ENCODE results near the gene FMNL1. TPM values are rescaled to one million over a fixed set of nuclear protein-coding genes. Genes with fewer than 3 reads are reported as not detected.

FMNL1 gene
- total RNA-seq, 2 experiments from 2014 or later = 465 to 477 TPM

GRCh38 chr17:45291171-45291805 is 69.6 kb downstream of the FMNL1 start:
- Mint-ChIP-seq H3K27ac (peak overlapping the region; percentile 59), H3K27me3 (no peaks in the 10 kb centered on the region), H3K4me1 (peaks cover 54% of the 10 kb centered on the region), H3K9me3 (no peaks in the 10 kb centered on the region), H3K4me3 (no peak overlapping the region), H3K36me3 (ENCODE audit: low read depth) (peaks cover 54% of the 10 kb centered on the region)
- no peak for DNase-seq
- ChIA-PET CTCF (interaction anchor here (1.2 to 1.5 kb wide), 4 partner anchors 11 to 93 kb away, joined by 3 to 11 read pairs (median 4); no protein-coding TSS in a partner anchor), POLR2A (interaction anchor here (5.9 kb wide), 1 partner anchor 25 kb away, joined by 45 read pairs; the partner anchor contains the start of gene MAP3K14)

- ChIA-PET CTCF (interaction anchor here (1.1 to 1.5 kb wide), 4 partner anchors 16 to 157 kb away, joined by 4 to 5 read pairs (median 4); partner anchors contain the start of gene ACBD4), POLR2A (interaction anchor here (2.8 to 5.9 kb wide), 3 partner anchors 12 to 23 kb away, joined by 16 to 45 read pairs (median 28); partner anchors contain the start of gene MAP3K14)
- H3K4me1 Mint-ChIP-seq = peaks cover 69% of the 10 kb centered on the region
- peak overlapping the region; percentile 63 for H3K27ac Mint-ChIP-seq
- DNase-seq = no peak
- no peaks in the 10 kb centered on the region for H3K27me3 Mint-ChIP-seq
- H3K36me3 Mint-ChIP-seq (ENCODE audit: low read depth) = peaks cover 55% of the 10 kb centered on the region
- H3K9me3 Mint-ChIP-seq = no peaks in the 10 kb centered on the region
- H3K4me3 Mint-ChIP-seq = no peak overlapping the region
These were observed 71.2 kb downstream of the FMNL1 start for GRCh38 chr17:45292696-45293412.

GRCh38 chr17:45293413-45294211 is 71.9 kb downstream of the FMNL1 start:
- peaks cover 62% of the 10 kb centered on the region for H3K36me3 Mint-ChIP-seq (ENCODE audit: low read depth)

GRCh38 chr17:45294506-45294905 is 72.8 kb downstream of the FMNL1 start:
- DNase-seq = no peak
- Mint-ChIP-seq H3K9me3 (no peaks in the 10 kb centered on the region), H3K4me3 (no peak overlapping the region), H3K27me3 (no peaks in the 10 kb centered on the region), H3K4me1 (peaks cover 85% of the 10 kb centered on the region), H3K27ac (peak overlapping the region; percentile 63), H3K36me3 (ENCODE audit: low read depth) (peaks cover 60% of the 10 kb centered on the region)
- ChIA-PET POLR2A (interaction anchor here (1.3 to 5.9 kb wide), 4 partner anchors 10 to 27 kb away, joined by 3 to 45 read pairs (median 22); partner anchors contain the start of gene MAP3K14), CTCF (interaction anchor here (1.0 to 2.3 kb wide), 3 partner anchors 17 to 90 kb away, joined by 3 to 10 read pairs (median 3); no protein-coding TSS in a partner anchor)

More at GRCh38 chr17:45293413-45294211, 71.9 kb downstream of the FMNL1 start:
- Mint-ChIP-seq H3K9me3 (no peaks in the 10 kb centered on the region), H3K27ac (peak overlapping the region; percentile 63), H3K4me3 (no peak overlapping the region), H3K27me3 (no peaks in the 10 kb centered on the region), H3K4me1 (peaks cover 76% of the 10 kb centered on the region)
- CTCF ChIA-PET = interaction anchor here (1.1 kb wide), 2 partner anchors 17 to 158 kb away, joined by 4 to 5 read pairs; partner anchors contain the start of gene ACBD4
- no peak for DNase-seq
- POLR2A ChIA-PET = interaction anchor here (2.8 to 5.9 kb wide), 3 partner anchors 11 to 22 kb away, joined by 16 to 45 read pairs (median 28); partner anchors contain the start of gene MAP3K14

- CTCF ChIA-PET = interaction anchor here (1.2 to 2.3 kb wide), 3 partner anchors 16 to 21 kb away, joined by 3 to 10 read pairs (median 8); partner anchors contain the start of gene MAP3K14
- Mint-ChIP-seq H3K9me3 (no peaks in the 10 kb centered on the region), H3K27me3 (no peaks in the 10 kb centered on the region), H3K4me3 (no peak overlapping the region), H3K4me1 (peaks cover 83% of the 10 kb centered on the region), H3K36me3 (ENCODE audit: low read depth) (peaks cover 50% of the 10 kb centered on the region), H3K27ac (peak overlapping the region; percentile 84)
- no peak for DNase-seq
- POLR2A ChIA-PET = interaction anchor here (1.0 to 5.9 kb wide), 7 partner anchors 10 to 25 kb away, joined by 3 to 45 read pairs (median 6); partner anchors contain the start of gene MAP3K14
These were observed 74.5 kb downstream of the FMNL1 start for GRCh38 chr17:45296003-45296832.

- Mint-ChIP-seq H3K36me3 (ENCODE audit: low read depth) (peaks cover 50% of the 10 kb centered on the region), H3K27me3 (no peaks in the 10 kb centered on the region), H3K9me3 (no peaks in the 10 kb centered on the region), H3K27ac (peak overlapping the region; percentile 84), H3K4me3 (no peak overlapping the region), H3K4me1 (peaks cover 84% of the 10 kb centered on the region)
- CTCF ChIA-PET = no interaction called here
- POLR2A ChIA-PET = interaction anchor here (1.0 to 5.9 kb wide), 3 partner anchors 11 to 20 kb away, joined by 6 to 45 read pairs (median 6); partner anchors contain the start of gene MAP3K14
- no peak for DNase-seq
These were observed 75.1 kb downstream of the FMNL1 start for GRCh38 chr17:45296833-45297124.

Other genes with a start within 250 kb of the FMNL1 start
- gene DCAKD, start 170.3 kb upstream of the FMNL1 start, total RNA-seq = 10 to 100 TPM; 25.9 to 26.2 TPM
- gene NMT1, start 160.6 kb upstream of the FMNL1 start, total RNA-seq = 100 to 1,000 TPM; 114 TPM
- 1 to 10 TPM; 2.7 to 3.1 TPM for gene PLCD3, start 89.4 kb upstream of the FMNL1 start, total RNA-seq
- 10 to 100 TPM; 15.0 to 17.8 TPM for gene ACBD4, start 86.2 kb upstream of the FMNL1 start, total RNA-seq
- 10 to 100 TPM; 35.0 to 35.8 TPM for gene HEXIM1, start 73.4 kb upstream of the FMNL1 start, total RNA-seq
- 1 to 10 TPM; 6.5 to 8.0 TPM for gene HEXIM2, start 60.0 kb upstream of the FMNL1 start, total RNA-seq
- gene SPATA32, start 40.2 kb downstream of the FMNL1 start, total RNA-seq = under 1 TPM; 0.20 to 0.23 TPM
- gene MAP3K14, start 95.1 kb downstream of the FMNL1 start, total RNA-seq = 10 to 100 TPM; 28.7 to 30.6 TPM
- gene ARHGAP27, start 211.0 kb downstream of the FMNL1 start, total RNA-seq = 10 to 100 TPM; 81.4 to 84.4 TPM

Data from activated CD4-positive, alpha-beta memory T cell treated with anti-CD3 and anti-CD28 coated beads, Interleukin-2, amount 10 ng/mL, durations not matched to agents 7 days and 5 days (primary cell).